GM18951 (cell line): Measurements from ENCODE around the gene RPS15A.
"Not testable (repeated sequence)": the region's sequence is repeated elsewhere in the genome, so short reads cannot be mapped to it uniquely, and the experiment has no call there.

Experiments
- POLR2A ChIP-seq: IDR thresholded peaks from 4 replicates; pipeline ENCODE4 v1.6.1; 2011; ENCODE audit warnings: mild to moderate bottlenecking; ENCODE audit not compliant: insufficient read length, insufficient read depth; ENCODE audit errors: extremely low read depth
- in situ Hi-C: fragments of 300-500 bp; cut with MboI; formaldehyde crosslinking; loops from one replicate; pipeline ENCODE4 v1.12.0; 2022; ENCODE audit warnings: low sequenced_read_pairs, mixed read lengths, inconsistent platforms; ENCODE audit not compliant: unreplicated experiment

The RPS15A gene

DNA sequence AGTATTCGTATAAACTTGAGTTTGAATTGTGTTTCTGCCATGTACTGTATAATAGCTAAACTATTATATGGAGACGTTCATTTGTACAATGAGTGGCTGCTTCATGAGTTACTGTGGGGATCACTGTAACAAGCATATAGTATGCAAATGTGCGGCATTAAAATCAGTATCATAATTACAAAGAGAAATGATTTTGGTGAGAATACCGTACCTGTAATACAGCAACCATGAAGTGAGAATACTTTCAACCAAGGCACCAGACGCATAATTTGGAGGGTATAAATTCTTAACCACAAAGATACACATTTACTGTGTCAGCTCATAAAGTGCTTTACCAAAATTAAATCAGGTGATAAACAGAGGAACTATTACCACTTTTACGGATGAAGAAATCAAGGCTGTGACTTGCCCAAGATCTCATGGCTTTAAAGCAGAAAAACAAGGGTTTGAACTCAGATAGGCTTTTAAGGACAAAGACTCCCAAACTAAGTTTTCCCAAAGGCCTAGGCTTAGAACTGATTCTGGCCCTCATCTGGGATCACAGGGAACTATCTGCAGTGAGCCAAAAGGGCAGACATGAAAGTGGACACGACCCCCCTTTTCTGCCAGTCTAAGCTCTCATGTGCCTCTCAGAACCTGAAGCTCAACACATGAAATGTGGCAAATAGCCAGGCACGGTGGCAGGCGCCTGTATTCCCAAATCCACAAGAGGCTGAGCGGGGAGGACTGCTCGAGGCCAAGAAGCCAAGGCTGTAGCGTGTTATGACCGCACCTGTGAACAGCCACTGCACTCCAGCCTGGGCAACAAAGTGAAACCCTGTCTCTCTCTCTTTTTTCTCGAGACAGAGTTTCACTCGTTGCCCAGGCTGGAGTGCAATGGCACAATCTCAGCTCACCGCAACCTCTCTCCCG is 6.4 kb downstream of the RPS15A start:
- no peak for TF ChIP-seq POLR2A
- in situ Hi-C loops: no loop called here

DNA sequence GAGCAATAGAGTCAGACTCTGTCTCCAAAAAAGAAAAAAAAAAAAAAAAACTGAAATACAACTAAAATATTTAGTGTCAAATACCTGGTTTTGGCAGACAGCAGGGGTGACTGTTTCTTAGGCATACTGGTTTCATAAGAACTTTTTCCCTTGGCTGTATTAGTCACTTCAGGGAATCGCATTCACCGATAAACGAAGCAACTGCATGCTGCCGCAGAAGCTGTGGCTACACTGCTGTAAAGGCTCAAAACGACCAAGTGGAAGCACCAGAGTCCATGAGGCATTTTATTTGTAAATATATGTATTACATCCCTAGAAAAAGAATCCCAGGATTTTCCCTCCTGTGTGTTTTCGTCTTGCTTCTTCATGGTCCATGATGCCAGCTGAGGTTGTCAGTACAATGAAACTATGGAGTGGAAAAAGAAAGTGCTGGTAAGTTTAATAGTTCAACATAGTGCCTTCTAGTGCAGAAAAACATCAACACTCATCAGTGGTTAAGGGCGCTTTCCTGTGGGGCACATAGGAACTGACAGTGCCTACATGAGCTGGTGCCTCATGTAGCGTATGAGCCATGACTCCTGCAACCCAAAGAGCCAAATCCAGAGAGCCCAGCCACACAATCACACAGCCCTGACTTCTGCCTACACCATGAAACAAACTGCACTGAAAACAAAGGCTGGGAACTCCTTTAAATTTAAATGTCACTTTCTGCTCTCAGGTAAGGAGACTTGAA is 7.3 kb downstream of the RPS15A start:
- in situ Hi-C loops: no loop called here
- no peak for TF ChIP-seq POLR2A

DNA sequence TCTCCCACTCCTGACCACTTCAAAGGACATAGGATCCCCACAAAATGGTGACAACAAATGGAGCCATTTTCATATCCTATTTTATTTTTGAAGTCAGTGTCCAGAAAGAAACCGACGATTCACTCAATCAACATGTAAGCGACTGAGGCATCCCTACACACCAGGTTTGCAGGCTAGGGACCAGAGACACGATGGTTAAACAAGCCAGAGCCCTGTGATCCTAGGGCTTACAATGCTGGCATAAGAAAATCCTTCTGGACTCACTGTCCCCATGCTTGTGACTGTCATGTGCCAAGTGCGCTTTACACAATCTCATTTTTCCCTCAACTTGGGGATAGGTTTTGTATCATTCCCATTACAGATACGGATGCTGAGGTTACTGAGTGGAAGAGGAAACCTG is 8.9 kb downstream of the RPS15A start:
- in situ Hi-C loops: not testable (repeated sequence)

DNA sequence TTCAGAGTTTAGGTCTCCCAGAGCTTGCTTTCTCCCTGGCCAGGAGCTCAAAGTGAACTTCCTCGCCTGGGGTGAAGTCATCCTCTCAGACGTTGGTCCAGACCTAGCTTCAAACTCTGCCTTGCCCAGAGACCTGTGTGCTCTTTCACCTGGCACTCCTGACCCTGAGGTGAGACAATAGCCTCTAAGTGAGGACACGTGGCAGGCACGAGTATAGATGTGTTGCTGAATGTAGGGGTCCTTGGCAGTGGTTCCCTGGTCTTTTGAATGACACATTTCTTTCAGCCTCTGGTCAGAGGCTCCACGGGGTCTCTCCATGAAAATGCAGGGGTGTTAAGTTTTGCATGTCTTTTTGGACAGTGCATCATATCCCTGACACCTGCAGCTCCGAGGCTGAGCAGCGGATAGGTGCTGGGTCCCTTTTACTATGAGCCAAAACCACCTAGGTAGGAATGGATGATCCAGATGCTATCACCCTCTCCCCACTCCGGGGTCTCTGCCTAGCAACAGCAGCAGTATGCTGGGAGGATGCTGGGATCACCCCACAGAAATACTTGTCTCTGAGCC is 9.6 kb downstream of the RPS15A start:
- in situ Hi-C loops: not testable (repeated sequence)

DNA sequence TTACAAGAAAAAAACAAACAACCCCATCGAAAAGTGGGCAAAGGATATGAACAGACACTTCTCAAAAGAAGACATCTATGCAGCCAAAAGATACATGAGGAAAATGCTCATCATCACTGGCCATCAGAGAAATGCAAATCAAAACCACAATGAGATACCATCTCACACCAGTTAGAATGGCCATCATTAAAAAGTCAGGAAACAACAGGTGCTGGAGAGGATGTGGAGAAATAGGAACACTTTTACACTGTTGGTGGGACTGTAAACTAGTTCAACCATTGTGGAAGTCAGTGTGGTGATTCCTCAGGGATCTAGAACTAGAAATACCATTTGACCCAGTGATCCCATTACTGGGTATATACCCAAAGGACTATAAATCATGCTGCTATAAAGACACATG is 12.5 kb downstream of the RPS15A start:
- in situ Hi-C loops: not testable (repeated sequence)

DNA sequence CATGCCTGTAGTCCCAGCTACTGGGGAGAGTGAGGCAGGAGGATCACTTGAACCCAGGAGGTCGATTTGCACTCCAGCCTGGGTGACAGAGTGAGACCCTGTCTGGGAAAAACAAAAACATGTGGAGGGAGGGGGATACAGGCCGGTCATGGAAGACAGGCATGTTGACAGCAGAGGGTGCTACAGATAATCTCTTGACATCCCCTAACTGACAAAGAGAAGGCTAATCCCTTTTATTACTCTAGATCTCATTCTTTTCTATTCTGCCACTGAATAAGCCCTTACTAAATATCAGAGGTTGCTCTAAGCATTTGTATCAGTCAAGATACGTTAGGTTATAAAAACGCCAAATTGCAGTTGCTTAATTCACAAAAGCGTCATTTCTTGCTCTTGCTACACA is 13.8 kb downstream of the RPS15A start:
- in situ Hi-C loops: not testable (repeated sequence)

DNA sequence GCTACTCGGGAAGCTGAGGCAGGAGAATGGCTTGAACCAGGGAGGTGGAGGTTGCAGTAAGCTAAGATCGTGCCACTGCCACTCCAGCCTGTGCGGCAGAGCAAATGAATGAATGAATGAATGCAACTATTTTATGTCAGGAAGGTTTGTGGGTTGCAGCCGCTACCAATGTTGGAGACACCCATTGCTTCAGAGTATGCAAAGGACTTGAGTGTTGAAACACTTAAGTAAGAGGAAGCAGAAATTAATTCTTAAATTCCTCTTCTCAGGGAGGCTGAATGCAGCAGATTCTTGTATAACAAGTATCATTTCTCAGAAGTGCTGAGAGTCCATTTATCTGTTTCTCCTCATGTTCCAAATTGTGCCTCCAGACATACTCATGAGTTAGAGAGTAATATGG is 15.5 kb downstream of the RPS15A start:
- in situ Hi-C loops: not testable (repeated sequence)

DNA sequence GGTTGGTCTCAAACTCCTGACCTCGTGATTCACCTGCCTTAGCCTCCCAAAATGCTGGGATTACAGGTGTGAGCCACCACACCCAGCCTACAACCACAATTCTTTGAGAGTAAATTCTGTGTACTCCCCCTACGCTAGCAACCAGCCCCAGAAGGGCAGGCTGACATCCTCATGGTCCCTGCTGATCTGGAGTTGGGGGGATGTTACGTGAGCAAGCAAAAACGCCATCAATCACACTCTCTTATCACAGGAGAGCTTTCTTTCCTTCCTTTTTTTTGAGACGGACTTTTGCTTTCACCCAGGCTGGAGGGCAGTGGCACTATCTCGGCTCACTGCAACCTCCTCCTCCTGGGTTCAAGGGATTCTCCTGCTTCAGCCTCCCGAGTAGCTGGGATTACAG is 18.0 kb downstream of the RPS15A start:
- in situ Hi-C loops: not testable (repeated sequence)

DNA sequence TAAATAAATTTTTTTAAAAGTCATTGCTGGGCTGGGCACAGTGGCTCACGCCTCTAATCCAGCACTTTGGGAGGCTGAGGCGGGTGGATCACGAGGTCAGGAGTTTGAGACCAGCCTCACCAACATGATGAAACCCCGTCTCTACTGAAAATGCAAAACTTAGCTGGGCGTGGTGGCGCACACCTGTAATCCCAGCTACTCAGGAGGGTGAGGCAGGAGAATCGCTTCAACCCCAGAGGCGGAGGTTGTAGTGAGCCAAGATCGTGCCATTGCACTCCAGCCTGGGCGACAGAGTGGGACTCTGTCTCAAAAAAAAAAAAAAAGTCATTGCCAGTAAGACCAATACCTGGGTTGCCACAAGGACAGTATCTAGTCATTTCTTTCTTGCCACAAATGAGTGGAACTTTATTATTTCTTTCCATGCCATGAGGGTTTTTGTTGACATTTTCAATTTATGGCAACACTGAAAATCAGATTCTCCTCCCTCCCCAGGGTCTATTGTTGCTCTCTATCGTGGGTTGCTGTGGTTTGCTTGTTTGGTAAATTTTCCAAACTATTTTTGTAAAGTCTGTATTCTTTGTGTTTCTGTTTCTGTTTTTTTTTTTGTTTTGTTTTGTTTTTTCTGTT is 19.7 kb downstream of the RPS15A start:
- in situ Hi-C loops: not testable (repeated sequence)

DNA sequence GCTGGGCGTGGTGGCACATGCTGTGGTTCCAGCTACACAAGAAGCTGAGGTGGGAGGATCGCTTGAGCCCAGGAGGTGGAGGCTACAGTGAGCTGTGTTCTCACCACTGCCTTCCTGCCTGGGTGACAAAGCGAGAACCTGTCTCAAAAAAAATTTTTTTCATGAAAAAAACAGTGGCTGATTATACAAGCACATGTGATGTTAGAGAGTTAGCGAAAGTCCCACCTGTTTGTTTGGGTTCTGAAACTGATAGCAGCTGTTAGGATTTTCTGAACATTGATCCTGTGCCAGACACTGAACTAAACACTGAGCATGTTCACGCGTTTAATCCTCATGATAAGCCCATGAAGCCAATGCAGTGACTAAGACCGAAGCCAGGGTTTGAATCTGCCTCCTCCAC is 22.9 kb downstream of the RPS15A start:
- in situ Hi-C loops: not testable (repeated sequence)

DNA sequence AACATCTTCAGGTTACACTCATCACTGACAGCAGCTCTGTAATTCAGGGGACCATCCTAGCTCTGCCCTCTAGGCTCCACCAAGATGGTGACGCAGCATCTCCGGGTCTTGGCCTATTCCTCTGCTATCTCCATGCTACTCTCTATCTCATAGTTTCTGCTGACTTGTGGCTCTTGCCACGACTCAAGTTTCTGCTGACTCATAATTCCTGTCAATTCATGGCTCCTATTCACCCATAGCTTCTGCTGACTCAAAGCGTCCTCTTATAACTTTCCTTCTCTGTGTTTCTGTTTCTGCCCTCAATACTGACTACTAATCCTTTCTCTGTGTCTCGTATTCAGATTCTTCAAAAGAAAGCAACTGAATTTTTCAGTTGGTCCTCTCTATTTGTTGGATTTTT is 27.4 kb downstream of the RPS15A start:
- in situ Hi-C loops: not testable (repeated sequence)

DNA sequence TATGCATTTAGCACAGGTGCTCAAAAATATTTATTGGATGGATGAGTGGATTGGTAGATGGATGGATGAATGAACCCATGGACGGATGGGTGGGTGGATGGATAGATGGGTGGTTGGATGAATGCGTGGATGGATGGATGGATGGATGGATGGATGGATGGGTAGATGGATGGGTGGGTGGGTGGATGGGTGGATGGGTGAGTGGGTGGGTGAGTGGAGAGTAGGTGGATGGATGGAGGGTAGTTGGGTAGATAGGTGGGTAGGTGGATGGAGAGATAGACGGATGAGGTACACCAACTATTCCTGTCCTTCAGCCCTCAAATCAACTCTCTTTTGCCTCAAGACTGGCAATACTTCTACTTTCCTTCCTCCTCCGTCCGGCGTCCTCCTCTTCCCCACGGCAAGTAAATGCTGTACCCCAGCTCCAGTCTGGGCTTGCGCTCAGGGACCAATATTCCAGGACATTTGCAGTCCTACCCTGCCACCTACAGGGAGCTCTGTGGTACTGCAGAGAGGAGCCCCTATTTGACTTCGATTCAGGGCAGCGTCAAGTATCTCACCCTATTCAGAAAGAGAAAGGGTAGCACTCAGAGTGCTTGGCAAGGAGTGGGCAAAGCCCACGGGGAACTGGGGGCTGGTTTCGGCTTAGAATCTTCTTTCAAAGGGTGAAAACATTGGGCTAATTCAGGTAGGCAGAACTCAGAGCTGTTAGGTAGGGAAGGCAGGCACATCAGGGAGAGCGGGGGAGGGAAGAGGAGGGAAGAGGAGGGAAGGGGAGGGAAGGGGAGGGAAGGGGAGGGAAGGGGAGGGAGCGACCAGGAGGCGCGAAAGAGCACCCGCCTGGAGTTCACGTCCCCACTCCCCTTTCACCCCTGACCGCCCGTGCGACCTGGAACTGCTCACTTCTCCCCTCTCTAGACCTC is 30.3 kb downstream of the RPS15A start:
- in situ Hi-C loops: not testable (repeated sequence)

DNA sequence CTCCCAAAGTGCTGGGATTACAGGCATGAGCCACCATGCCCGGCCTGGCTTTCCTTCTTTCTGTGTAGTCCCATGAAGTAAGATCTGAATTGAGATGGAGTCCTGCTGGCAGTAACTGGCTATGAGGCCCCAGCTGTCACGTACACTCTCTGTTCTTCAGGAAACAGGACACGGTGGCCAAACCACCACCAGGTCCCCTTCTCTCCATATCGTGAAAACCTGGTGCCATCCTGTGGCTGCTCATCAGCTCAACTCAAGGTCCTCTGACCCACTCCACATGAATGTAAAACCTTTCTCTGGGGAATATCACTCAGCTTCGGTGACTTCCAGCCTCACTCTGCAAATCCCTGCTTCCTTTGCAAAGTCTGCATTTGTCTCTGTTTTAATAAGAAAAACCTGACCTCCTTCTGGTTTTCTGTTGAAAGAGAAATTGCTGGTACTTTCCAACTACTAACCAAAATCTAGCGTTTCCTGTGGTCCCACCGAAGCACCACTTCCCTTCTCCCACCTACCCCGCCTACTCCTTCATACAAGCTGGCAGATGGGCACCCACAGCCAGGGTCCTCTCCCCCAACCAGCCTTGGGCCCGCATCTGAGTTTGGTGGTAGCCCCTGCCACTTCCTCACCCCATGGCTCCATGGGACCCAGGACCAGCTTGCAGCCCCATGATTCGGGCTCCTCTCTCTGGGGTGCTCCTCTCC is 32.0 kb downstream of the RPS15A start:
- in situ Hi-C loops: not testable (repeated sequence)

DNA sequence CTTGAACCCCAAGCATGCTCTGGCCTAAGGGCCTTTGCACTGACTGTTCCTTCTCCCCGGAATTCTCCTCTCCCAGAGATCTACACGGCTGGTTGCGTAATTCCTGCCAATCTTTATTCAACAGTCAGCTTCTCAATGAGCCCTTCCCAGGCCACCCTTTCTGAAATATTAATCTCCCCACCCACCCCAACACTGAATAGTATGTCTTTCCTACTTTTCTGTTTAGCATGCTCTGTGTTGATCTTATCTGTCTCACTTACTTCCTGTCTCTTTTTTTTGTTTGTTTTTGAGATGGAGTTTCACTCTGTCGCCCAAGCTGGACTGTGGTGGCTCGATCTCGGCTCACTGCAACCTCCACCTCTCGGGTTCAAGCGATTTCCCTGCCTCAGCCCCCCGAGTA is 33.5 kb downstream of the RPS15A start:
- in situ Hi-C loops: not testable (repeated sequence)

DNA sequence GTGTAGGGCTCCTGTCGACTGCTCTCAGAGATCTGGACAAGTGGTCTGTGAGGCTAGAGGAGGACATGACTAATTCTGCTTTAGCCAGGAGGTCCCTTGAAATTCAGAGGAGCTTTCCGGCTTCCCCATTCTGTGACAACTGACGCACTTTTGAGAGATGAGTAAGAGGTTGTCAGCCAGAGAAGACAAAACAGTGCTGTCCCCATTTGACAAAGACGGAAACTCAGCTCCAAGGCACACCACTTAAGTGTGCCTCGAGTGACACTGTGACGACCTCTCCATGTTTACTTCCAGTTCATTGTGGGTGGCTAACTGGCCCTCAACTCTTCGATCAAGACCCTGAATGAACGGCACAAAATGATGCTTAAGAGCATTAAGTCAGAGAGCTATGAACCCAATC is 47.3 kb downstream of the RPS15A start:
- in situ Hi-C loops: not testable (repeated sequence)

DNA sequence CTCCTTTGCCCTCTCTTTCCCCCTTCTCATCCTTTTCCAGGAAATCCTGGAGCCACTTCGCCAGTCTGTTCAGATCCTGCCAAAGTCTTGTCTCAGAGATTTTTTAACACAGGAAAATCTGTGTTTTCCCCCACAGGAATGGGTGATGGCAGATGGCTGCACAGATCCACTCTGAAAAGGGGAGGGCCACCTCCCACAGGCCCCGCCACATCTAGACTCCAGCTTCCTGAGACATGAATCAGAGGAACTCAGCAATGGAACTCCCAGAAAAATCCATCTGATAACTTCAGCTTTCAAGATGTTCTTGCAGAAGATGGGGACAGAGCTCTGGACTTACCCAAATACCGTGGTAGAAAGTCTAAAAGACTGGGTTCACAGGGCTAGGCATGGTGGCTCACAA is 50.1 kb downstream of the RPS15A start:
- in situ Hi-C loops: not testable (repeated sequence)

DNA sequence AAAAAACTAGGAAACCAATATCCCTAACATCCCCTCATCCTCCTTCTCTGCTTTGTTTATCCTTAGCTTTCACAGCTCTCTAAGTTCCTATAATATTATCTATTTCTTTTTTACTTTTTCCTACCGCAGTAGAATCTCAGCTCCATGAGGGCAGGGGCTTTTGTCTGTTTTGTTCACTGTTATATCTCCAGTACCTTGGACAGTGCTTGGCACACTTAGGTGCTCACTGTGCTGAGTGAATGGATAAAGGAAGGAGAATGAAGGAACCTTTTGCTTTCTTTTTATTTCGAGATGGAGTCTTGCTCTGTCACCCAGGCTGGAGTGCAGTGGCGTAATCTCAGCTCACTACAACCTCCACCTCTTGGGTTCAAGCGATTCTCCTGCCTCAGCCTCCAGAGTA is 51.4 kb downstream of the RPS15A start:
- in situ Hi-C loops: not testable (repeated sequence)

DNA sequence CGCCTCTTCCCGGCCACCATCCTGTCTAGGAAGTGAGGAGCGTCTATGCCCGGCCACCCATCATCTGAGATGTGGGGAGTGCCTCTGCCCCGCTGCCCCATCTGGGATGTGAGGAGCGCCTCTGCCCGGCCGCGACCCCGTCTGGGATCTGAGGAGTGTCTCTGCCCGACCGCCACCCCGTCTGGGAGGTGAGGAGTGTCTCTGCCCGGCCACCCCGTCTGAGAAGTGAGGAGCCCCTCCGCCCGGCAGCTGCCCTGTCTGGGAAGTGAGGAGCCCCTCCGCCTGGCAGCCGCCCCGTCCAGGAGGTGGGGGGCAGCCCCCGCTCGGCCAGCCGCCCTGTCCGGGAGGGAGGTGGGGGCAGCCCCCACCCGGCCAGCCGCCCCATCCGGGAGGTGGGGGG is 55.9 kb downstream of the RPS15A start:
- in situ Hi-C loops: not testable (repeated sequence)
